ENCODE data around the gene PIP5KL1.

DNA sequence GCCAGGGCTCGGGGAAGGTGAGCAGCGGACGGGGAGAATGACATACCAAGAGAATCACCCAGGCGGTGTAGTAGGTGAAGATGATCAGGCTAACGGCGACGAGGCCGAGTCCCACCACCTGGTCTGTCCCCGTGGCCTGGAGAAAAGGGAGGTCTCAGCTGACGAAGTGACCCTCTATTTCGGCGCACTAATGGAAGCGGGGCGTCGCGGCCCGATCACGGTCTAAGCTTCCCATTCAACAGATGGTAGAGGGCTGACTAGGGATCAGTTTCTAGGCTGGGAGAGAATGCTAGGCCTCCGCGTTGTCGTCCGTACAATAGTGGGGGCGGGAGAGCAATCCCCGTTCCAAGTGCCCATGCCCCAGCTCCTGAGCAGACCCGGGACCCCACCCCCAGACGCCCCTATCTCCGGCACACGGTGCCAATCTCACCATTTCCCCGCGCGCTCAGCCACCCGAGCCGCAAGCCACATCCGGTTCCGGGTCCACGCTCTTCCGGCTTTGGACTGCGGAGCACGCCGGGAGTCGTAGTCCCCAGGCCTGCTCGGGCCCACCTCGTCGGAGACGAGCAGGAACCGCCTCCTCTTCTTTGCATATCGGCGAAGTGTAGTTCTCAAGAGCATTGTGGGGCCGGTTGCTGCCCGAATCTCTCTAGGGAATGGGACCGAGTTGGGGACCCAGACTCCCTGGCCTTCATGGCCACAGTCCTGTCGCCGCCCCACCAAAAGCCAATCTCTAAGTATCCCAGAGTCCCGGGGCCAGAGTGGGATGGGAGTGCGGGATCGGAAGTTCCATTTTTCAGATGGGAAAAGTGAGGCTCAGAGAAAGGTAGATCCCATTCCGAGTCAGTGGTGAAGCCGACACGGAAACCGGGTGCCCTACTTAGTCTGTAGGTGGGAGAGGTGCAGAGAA is 7.1 kb upstream of the PIP5KL1 start, which contains the start of gene DPM2:
- no peak for TF ChIP-seq RAD21 (conservative IDR thresholded peaks at IDR 0.05)
- TF ChIP-seq POLR2AphosphoS5 (IDR thresholded peaks at IDR 0.05), result peak; percentile 70
- TF ChIP-seq, protein P1, sequence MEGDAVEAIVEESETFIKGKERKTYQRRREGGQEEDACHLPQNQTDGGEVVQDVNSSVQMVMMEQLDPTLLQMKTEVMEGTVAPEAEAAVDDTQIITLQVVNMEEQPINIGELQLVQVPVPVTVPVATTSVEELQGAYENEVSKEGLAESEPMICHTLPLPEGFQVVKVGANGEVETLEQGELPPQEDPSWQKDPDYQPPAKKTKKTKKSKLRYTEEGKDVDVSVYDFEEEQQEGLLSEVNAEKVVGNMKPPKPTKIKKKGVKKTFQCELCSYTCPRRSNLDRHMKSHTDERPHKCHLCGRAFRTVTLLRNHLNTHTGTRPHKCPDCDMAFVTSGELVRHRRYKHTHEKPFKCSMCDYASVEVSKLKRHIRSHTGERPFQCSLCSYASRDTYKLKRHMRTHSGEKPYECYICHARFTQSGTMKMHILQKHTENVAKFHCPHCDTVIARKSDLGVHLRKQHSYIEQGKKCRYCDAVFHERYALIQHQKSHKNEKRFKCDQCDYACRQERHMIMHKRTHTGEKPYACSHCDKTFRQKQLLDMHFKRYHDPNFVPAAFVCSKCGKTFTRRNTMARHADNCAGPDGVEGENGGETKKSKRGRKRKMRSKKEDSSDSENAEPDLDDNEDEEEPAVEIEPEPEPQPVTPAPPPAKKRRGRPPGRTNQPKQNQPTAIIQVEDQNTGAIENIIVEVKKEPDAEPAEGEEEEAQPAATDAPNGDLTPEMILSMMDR (IDR thresholded peaks at IDR 0.05; ENCODE audit: poor library complexity, severe bottlenecking), result no peak
- TF ChIP-seq EZH2 (IDR thresholded peaks at IDR 0.05; ENCODE audit: borderline replicate concordance, insufficient read depth, low read length, poor library complexity, severe bottlenecking), result no peak
- TF ChIP-seq MXI1 (conservative IDR thresholded peaks at IDR 0.05; ENCODE audit: poor library complexity, severe bottlenecking), result peak; percentile 82

Measured in neural cell (in vitro differentiated cells).